Measurements from ENCODE around the gene CNKSR3. TPM values are rescaled to one million over a fixed set of nuclear protein-coding genes. Genes with fewer than 3 reads are reported as not detected.

CNKSR3 gene
- total RNA-seq, 1 experiment from 2014 or later, result 10.3 TPM

GRCh38 chr6:154537511-154538325, 27.2 kb upstream of the CNKSR3 start:
- ChIA-PET CTCF (no interaction called here), POLR2A (ENCODE audit: low non-redundant PET) (no interaction called here)
- Histone ChIP-seq H3K4me3 (ENCODE audit: low read depth, low read length, poor library complexity, severe bottlenecking) (no peak overlapping the region), H3K36me3 (ENCODE audit: insufficient read depth, low read length, poor library complexity, severe bottlenecking) (no peaks in the 10 kb centered on the region), H3K4me1 (ENCODE audit: insufficient read depth, low read length, poor library complexity, severe bottlenecking) (no peaks in the 10 kb centered on the region), H3K27ac (ENCODE audit: low read depth, low read length, poor library complexity, severe bottlenecking) (no peak overlapping the region), H3K27me3 (replicated peaks; ENCODE audit: insufficient read depth, low read depth, low read length, poor library complexity) (no peaks in the 10 kb centered on the region), H3K9me3 (ENCODE audit: low read depth, low read length, poor library complexity, severe bottlenecking) (no peaks in the 10 kb centered on the region)
- no TSS peak for BruUV-seq (replicated peaks)
- DNase-seq (ENCODE audit: low spot score), result no peak
- TF ChIP-seq CTCF (conservative IDR thresholded peaks at IDR 0.05; ENCODE audit: low read depth, low read length) (no peak), EZH2 (IDR thresholded peaks at IDR 0.05; ENCODE audit: borderline replicate concordance, low read depth, low read length, poor library complexity, severe bottlenecking) (no peak)
- intact Hi-C loops (cut with micrococcal nuclease; ENCODE audit: unreplicated experiment), result no loop called here

- intact Hi-C loops (cut with micrococcal nuclease; ENCODE audit: unreplicated experiment), result no loop called here
- BruUV-seq (replicated peaks), result no TSS peak
- no peak for DNase-seq (ENCODE audit: low spot score)
- Histone ChIP-seq H3K27me3 (replicated peaks; ENCODE audit: insufficient read depth, low read depth, low read length, poor library complexity) (no peaks in the 10 kb centered on the region), H3K36me3 (ENCODE audit: insufficient read depth, low read length, poor library complexity, severe bottlenecking) (no peaks in the 10 kb centered on the region), H3K27ac (ENCODE audit: low read depth, low read length, poor library complexity, severe bottlenecking) (no peak overlapping the region), H3K9me3 (ENCODE audit: low read depth, low read length, poor library complexity, severe bottlenecking) (no peaks in the 10 kb centered on the region), H3K4me3 (ENCODE audit: low read depth, low read length, poor library complexity, severe bottlenecking) (no peak overlapping the region), H3K4me1 (ENCODE audit: insufficient read depth, low read length, poor library complexity, severe bottlenecking) (no peaks in the 10 kb centered on the region)
- CTCF ChIA-PET, result no interaction called here
- no peak for TF ChIP-seq CTCF (conservative IDR thresholded peaks at IDR 0.05; ENCODE audit: low read depth, low read length)
- no peak for TF ChIP-seq EZH2 (IDR thresholded peaks at IDR 0.05; ENCODE audit: borderline replicate concordance, low read depth, low read length, poor library complexity, severe bottlenecking)
- POLR2A ChIA-PET (ENCODE audit: low non-redundant PET), result no interaction called here
Measured at GRCh38 chr6:154536999-154537398, 26.5 kb upstream of the CNKSR3 start.

- intact Hi-C loops (cut with micrococcal nuclease; ENCODE audit: unreplicated experiment), result no loop called here
- Histone ChIP-seq H3K9me3 (ENCODE audit: low read depth, low read length, poor library complexity, severe bottlenecking) (no peaks in the 10 kb centered on the region), H3K27ac (ENCODE audit: low read depth, low read length, poor library complexity, severe bottlenecking) (no peak overlapping the region), H3K4me3 (ENCODE audit: low read depth, low read length, poor library complexity, severe bottlenecking) (no peak overlapping the region), H3K36me3 (ENCODE audit: insufficient read depth, low read length, poor library complexity, severe bottlenecking) (no peaks in the 10 kb centered on the region), H3K4me1 (ENCODE audit: insufficient read depth, low read length, poor library complexity, severe bottlenecking) (no peaks in the 10 kb centered on the region), H3K27me3 (replicated peaks; ENCODE audit: insufficient read depth, low read depth, low read length, poor library complexity) (no peaks in the 10 kb centered on the region)
- ChIA-PET POLR2A (ENCODE audit: low non-redundant PET) (no interaction called here), CTCF (no interaction called here)
- no peak for DNase-seq (ENCODE audit: low spot score)
- TF ChIP-seq CTCF (conservative IDR thresholded peaks at IDR 0.05; ENCODE audit: low read depth, low read length) (no peak), EZH2 (IDR thresholded peaks at IDR 0.05; ENCODE audit: borderline replicate concordance, low read depth, low read length, poor library complexity, severe bottlenecking) (no peak)
- no TSS peak for BruUV-seq (replicated peaks)
Measured at GRCh38 chr6:154536255-154536654, 25.8 kb upstream of the CNKSR3 start.
